IMR-90 (cell line): ENCODE data around the gene WDR43.

Experiments used
- BHLHE40 ChIP-seq: fragments of 150-350 bp; IDR thresholded peaks from 2 replicates; pipeline ENCODE4 v1.6.1; 2016; ENCODE audit warnings: mild to moderate bottlenecking, low read depth, low read length
- POLR2A ChIP-seq: IDR thresholded peaks from 2 replicates; pipeline ENCODE4 v1.6.1; 2012; ENCODE audit warnings: mild to moderate bottlenecking, low read depth, low read length

- no peak for TF ChIP-seq BHLHE40
- TF ChIP-seq POLR2A: no peak
These were observed 92.0 kb downstream of the WDR43 start for GRCh38 chr2:28986429-28986828.
